Measurements from ENCODE around the gene TNFRSF1A. TPM values are rescaled to one million over a fixed set of nuclear protein-coding genes. Genes with fewer than 3 reads are reported as not detected.
A peak's percentile ranks its signal among the peaks of the same experiment; 100 is the strongest.

TNFRSF1A gene
- total RNA-seq, 1 experiment from 2014 or later, result 59.9 TPM

- no peak overlapping the region for H2BK120ac ChIP-seq (ENCODE audit: low read depth, low read length, poor library complexity, severe bottlenecking)
- no peak overlapping the region for H2BK20ac ChIP-seq (ENCODE audit: low read depth, low read length, poor library complexity, severe bottlenecking)
- no peak overlapping the region for H2BK5ac ChIP-seq (ENCODE audit: insufficient read length, low read length)
- no peaks in the 10 kb centered on the region for H3K9me3 ChIP-seq (ENCODE audit: control insufficient read depth, low read depth, low read length)
- no peak overlapping the region for H2AK5ac ChIP-seq (ENCODE audit: insufficient read length, low read length)
- Mint-ChIP-seq H3K27ac (no peak overlapping the region), H3K36me3 (ENCODE audit: insufficient read depth in 1 of 3, low read depth in 3 of 3) (no peaks in the 10 kb centered on the region; a peak in 1 of 7 replicates), H3K4me3 (peak overlapping the region in 1 of 2 experiments; percentile 53; a peak in 2 of 5 replicates), H3K9me3 (no peaks in the 10 kb centered on the region; a peak in 2 of 5 replicates), H3K4me1 (peaks cover 51 to 56% of the 10 kb centered on the region in 2 experiments), H3K27me3 (ENCODE audit: low read depth) (peaks cover 11% of the 10 kb centered on the region)
- peaks cover 12% of the 10 kb centered on the region; the same call in 1 of the 2 replicates for H3K4me1 ChIP-seq (ENCODE audit: insufficient read depth, low read length)
- H3K27ac ChIP-seq (ENCODE audit: insufficient read length, low read depth, low read length), result no peak overlapping the region
- H3K56ac ChIP-seq (ENCODE audit: insufficient read length, low read depth, low read length), result no peak overlapping the region
- no peak overlapping the region for H3K23ac ChIP-seq (ENCODE audit: insufficient read length, low read depth, low read length)
- H4K8ac ChIP-seq (replicated peaks; ENCODE audit: insufficient read length, low read depth, low read length), result no peak overlapping the region
- H3K23me2 ChIP-seq (ENCODE audit: insufficient read length, low read depth, low read length, poor library complexity, severe bottlenecking), result peaks cover 4% of the 10 kb centered on the region
- H4K5ac ChIP-seq (ENCODE audit: insufficient read length, low read depth, low read length), result no peak overlapping the region
- no peak overlapping the region for H2BK12ac ChIP-seq (ENCODE audit: insufficient read length, low read depth, low read length)
- no peak overlapping the region for H4K91ac ChIP-seq (ENCODE audit: insufficient read length, low read depth, low read length)
- no peak for DNase-seq
- no peaks in the 10 kb centered on the region for H3K27me3 ChIP-seq (ENCODE audit: insufficient read depth, low read length)
- TF ChIP-seq CTCF (conservative IDR thresholded peaks at IDR 0.05), result no peak
- no peak overlapping the region for H2BK15ac ChIP-seq (ENCODE audit: low read depth, low read length)
- no peaks in the 10 kb centered on the region for H3K79me2 ChIP-seq (ENCODE audit: insufficient read depth, low read length)
- H4K20me1 ChIP-seq (ENCODE audit: control insufficient read depth, insufficient read depth, insufficient read length), result no peaks in the 10 kb centered on the region
- H3K79me1 ChIP-seq (ENCODE audit: insufficient read depth, low read depth, low read length, poor library complexity, severe bottlenecking), result no peaks in the 10 kb centered on the region
- H3K14ac ChIP-seq (ENCODE audit: insufficient read depth, low read length), result 0 out of 2 replicates have a peak overlapping the region, but pooled peaks have one; percentile 11
- H3K4me2 ChIP-seq (ENCODE audit: insufficient read depth, insufficient read length, low read length), result peak overlapping the region; percentile 30
- no peak overlapping the region for H3K4ac ChIP-seq (ENCODE audit: low read depth, low read length)
- no peak overlapping the region for H3T11ph ChIP-seq (ENCODE audit: low read length)
- no peak overlapping the region for H3K18ac ChIP-seq (ENCODE audit: insufficient read length, low read depth, low read length)
- H2AFZ ChIP-seq (ENCODE audit: low read length), result no peak overlapping the region
- H3K9ac ChIP-seq (ENCODE audit: extremely low read depth, insufficient read length, low read length), result no peak overlapping the region
- WGBS (ENCODE audit: extremely low coverage, insufficient read length, low lambda C conversion rate), result no CpG with 5 or more reads among the region's 12 CpGs
These were observed 62.6 kb downstream of the TNFRSF1A start for GRCh38 chr12:6279256-6279628.

Other genes starting within 250 kb of the TNFRSF1A start
- gene VWF, start 217.4 kb downstream of the TNFRSF1A start, total RNA-seq (2021), result 0.17 and 0.35 TPM in 2 replicates
- gene CD9, start 141.7 kb downstream of the TNFRSF1A start, total RNA-seq (2021), result 131 and 132 TPM in 2 replicates
- 17.7 and 20.0 TPM in 2 replicates for gene PLEKHG6, start 31.4 kb downstream of the TNFRSF1A start, total RNA-seq (2021)
- gene SCNN1A, start 33.5 kb upstream of the TNFRSF1A start, total RNA-seq (2021), result 104 and 111 TPM in 2 replicates
- gene LTBR, start 42.1 kb upstream of the TNFRSF1A start, total RNA-seq (2021), result 3.4 and 4.8 TPM in 2 replicates
- 0.29 and 0.37 TPM in 2 replicates for gene CD27, start 102.9 kb upstream of the TNFRSF1A start, total RNA-seq (2021)
- 1.4 and 2.3 TPM in 2 replicates for gene TAPBPL, start 110.0 kb upstream of the TNFRSF1A start, total RNA-seq (2021)
- 10.3 TPM in 2 replicates for gene VAMP1, start 128.6 kb upstream of the TNFRSF1A start, total RNA-seq (2021)
- gene MRPL51, start 151.2 kb upstream of the TNFRSF1A start, total RNA-seq (2021), result 321 and 329 TPM in 2 replicates
- gene NCAPD2, start 152.0 kb upstream of the TNFRSF1A start, total RNA-seq (2021), result 105 and 114 TPM in 2 replicates
- 4,581 and 4,651 TPM in 2 replicates for gene GAPDH, start 192.4 kb upstream of the TNFRSF1A start, total RNA-seq (2021)
- 16.3 and 17.9 TPM in 2 replicates for gene IFFO1, start 214.0 kb upstream of the TNFRSF1A start, total RNA-seq (2021)
- gene NOP2, start 226.2 kb upstream of the TNFRSF1A start, total RNA-seq (2021), result 136 and 137 TPM in 2 replicates

All from H9 (cell line).